Forelimb muscle (tissue), 1 donor: ENCODE measurements around the gene HNRNPH2. TPM values are rescaled to one million over a fixed set of nuclear protein-coding genes. Genes with fewer than 3 reads are reported as not detected.

Experiments
- DNase-seq: peaks from one replicate; pipeline ENCODE4 v3.0.0-alpha.2; 2013; ENCODE audit warnings: low read depth
- polyA plus RNA-seq: library from polyadenylated mRNA; unstranded; fragments of 120-200 nt; gene quantifications from one replicate; pipeline ENCODE4 v1.2.1, GENCODE V29; 2013; ENCODE audit not compliant: insufficient read length

Gene HNRNPH2
- polyA plus RNA-seq, 1 donor, result 58.0 TPM

- DNase-seq, result no peak
Measured at GRCh38 chrX:101460669-101461068, 52.6 kb downstream of the HNRNPH2 start.

DNA sequence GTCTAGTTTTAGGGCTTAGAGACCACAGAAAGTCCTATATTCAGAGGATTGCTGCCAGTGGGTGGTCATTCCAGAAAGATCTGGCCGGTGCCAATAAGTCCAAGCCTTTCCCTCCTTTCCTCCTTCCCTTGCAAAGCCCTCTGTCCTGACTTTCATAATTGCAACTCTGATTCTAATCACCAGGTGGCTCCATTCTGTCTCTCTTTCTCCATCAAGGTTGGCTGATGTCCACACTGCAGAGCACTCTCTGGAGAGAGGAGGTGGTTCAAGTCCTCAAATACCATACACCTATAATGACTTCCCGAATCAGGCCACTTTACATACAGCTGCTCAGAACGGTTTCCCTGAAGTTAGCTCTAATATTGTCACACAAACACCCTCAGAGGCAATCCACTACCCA, 54.9 kb downstream of the HNRNPH2 start:
- no peak for DNase-seq

Other genes with a start within 250 kb of the HNRNPH2 start
- 1.6 TPM for gene DRP2, start 188.4 kb upstream of the HNRNPH2 start, polyA plus RNA-seq
- gene TAF7L, start 116.9 kb upstream of the HNRNPH2 start, polyA plus RNA-seq, result 0.25 TPM
- gene TIMM8A, start 59.5 kb upstream of the HNRNPH2 start, polyA plus RNA-seq, result 9.0 TPM
- gene BTK, start 22.0 kb upstream of the HNRNPH2 start, polyA plus RNA-seq, result 1.6 TPM
- gene RPL36A, start 17.2 kb upstream of the HNRNPH2 start, polyA plus RNA-seq, result 1,436 TPM
- 13.9 TPM for gene GLA, start 297 bp upstream of the HNRNPH2 start, polyA plus RNA-seq
- gene ARMCX4, start 77.2 kb downstream of the HNRNPH2 start, polyA plus RNA-seq, result 68.0 TPM
- 93.8 TPM for gene ARMCX1, start 142.3 kb downstream of the HNRNPH2 start, polyA plus RNA-seq
- gene ARMCX6, start 209.8 kb downstream of the HNRNPH2 start, polyA plus RNA-seq, result 126 TPM
- gene ARMCX3, start 214.9 kb downstream of the HNRNPH2 start, polyA plus RNA-seq, result 175 TPM